AG08396 (cell line): ENCODE measurements around the gene GSTCD.
A peak's percentile ranks its signal among the peaks of the same experiment; 100 is the strongest.
"Not testable (repeated sequence)": the region's sequence is repeated elsewhere in the genome, so short reads cannot be mapped to it uniquely, and the experiment has no call there.

Experiments
- DNase-seq: peaks from one replicate; pipeline ENCODE4 v3.0.0; 2012; ENCODE audit warnings: low spot score, mixed read lengths

Gene GSTCD

DNA sequence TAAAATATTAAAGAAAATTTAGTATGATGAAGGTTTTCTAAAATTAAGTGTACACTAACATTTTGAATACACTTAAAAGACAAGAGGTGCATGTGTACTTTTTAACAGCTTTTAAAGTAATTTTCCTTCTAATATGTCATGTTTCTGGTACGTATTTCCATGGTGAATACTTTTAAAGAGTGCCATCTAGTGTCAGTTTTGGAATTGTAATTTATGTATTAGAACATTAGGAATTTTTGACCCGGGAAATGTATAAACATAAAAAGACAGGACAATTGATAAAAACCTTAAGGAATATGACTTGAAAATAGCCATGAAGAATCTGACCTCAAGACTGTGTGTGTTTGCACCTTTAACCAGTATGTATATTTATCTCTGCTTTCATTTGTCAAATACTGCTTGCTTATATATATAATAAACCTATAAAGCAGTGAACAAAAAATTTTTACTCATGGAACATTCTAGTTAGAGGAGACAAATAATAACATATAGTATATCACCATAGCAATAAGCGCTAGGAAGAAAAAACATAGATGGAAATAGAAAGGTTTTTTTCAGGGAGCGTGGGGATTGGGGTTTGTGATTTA is 7.2 kb downstream of the GSTCD start:
- DNase-seq = peak; percentile 27

DNA sequence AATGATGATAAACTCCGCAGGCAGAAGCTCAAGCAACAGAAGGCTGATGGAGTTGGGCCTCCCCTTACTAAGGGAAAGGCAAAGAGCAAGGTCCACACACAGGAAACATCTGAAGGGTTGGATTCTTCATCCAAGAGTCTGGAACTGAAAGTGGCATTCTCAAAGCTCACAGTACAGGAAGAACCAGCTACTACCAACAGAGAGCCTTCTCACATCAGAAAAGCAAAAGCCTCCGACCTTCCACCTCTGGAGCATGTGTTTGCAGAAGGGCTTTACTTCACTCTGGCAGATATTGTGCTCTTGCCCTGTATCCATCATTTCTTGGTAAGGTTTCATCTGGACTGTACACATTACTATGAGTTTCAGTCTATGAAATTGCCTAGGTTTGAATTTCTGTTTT is 10.6 kb downstream of the GSTCD start:
- no peak for DNase-seq

DNA sequence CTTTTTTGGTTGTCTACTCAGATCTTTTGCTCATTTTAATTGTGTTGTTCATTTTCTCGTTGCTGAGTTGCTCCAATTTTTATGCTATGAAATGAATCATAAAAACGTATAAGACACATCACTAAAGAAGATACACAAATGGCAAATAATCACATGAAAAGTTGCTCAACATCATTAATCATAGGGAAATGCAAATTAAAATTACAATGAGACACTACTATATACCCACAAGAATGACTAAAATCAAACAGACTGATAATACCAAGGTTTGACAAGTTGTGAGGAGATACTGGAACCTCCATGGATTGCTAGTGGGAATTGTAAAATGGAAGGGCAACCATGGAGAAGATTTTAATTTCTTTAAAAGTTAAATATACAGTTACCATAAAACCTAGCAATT is 17.0 kb downstream of the GSTCD start:
- no peak for DNase-seq

DNA sequence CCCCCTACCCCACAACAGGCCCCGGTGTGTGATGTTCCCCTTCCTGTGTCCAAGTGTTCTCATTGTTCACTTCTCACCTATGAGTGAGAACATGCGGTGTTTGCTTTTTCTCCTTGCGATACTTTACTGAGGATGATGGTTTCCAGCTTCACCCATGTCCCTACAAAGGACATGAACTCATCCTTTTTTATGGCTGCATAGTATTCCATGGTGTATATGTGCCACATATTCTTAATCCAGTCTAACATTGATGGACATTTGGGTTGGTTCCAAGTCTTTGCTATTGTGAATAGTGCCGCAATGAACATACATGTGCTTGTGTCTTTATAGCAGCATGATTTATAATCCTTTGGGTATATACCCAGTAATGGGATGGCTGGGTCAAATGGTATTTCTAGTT is 21.3 kb downstream of the GSTCD start:
- not testable (repeated sequence) for DNase-seq

DNA sequence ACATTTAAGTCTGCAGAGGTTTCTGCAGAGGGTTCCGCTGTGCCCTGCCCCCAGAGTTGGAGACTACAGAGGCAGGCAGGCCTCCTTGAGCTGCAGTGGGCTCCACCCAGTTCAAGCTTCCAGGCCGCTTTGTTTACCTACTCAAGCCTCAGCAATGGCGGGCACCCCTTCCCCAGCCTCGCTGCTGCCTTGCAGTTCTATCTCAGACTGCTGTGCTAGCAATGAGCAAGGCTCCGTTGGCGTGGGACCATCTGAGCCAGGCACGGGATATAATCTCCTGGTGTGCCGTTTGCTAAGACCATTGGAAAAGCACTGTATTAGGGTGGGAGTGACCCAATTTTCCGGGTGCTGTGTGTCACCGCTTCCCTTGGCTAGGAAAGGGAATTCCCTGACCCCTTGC is 26.6 kb downstream of the GSTCD start:
- DNase-seq = not testable (repeated sequence)

DNA sequence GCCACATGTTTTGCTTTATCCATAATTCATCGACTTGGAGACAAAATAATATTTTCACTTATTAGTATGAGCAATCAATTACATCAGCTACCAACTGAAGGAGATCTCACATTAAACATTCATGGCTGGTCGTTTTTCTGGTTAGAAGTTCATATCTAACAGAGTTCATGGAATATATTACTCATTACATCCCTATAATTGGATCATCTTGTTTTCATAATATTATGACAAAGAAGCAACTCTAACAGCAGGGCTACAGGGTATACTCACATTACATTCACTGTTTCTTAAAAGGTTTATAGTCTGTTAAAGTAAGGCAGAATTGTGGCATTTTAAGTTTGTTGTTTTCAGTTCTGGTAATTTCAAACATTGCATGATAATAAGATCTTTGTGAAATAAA is 33.0 kb downstream of the GSTCD start:
- DNase-seq = no peak

DNA sequence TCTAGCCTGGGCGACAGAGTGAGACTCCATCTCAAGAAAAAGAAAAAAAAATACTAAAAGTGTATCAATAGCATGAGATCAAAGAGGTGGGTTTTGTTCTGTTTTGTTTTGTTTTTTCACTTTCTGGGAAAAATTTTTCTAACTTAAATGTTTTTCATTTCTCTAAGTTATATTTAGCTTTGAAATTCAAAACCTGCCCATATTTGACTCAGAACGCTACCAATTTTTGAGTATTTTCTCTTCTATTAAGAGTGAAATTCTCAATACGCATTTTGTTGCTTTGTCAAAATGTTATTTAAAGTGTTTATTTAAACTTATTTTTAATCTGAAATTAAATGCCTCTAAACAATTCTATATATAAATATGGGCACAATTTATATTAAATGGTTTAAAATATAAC is 39.6 kb downstream of the GSTCD start:
- DNase-seq = no peak

DNA sequence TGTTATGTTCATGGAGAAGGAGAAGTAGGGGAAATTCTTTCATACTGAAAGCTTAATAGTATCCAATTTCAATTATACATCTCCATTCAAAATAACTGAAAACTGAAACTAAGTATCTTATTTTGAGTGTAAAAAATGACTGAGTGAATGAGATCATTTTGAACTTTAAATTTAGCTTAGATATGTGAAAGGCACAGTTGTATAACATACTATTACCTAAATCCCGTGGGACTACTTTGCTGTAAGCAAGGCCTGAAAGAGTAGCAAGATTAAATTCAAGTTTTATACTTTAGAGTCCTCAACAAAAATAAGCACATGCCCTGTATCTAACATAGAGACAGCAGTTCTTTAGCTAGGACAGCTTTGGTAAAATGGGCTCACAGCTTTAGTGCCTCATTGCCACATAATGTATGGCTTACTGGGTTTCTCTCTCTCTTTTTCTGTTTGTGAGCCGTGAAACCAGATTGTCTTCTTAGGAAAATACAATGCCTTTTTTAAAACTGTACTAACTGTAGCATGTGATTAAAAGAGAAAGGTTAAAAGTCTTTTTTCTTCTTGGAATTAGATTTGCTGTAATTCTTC is 43.2 kb downstream of the GSTCD start:
- DNase-seq = no peak

DNA sequence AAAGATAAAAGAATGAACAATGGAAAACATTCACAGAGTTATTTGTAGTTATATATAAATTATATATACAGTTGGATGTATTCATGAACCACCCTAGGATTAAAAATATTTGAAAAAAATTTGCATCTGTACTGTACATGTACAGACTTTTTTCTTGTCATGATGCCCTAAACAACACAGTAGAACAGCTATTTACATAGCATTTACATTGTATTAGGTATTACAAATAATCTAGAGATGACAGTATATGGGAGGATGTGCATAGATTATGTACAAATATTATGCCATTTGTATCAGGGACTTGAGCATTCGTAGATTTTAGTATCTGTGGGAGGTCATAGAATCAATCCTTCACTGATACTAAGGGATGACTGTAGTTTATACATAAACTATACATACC is 44.8 kb downstream of the GSTCD start:
- no peak for DNase-seq

DNA sequence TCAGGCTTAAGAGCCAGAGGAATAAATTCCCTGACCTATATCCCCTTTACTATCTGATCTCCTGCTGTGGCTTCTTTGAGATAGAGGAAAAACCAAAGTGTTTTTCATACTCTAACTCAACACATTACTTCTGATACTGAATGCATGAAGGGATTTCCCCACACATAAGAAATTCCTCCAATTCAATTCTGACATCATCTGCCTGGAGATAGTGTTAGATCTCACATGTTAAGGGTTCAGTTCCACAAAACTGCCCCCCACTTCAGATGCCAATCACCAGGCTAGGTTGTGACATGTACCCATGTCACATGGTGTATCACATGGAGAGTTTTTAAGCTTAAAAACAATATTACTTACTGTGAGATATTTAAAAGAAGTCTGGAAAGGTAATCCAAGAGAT is 46.8 kb downstream of the GSTCD start:
- no peak for DNase-seq

DNA sequence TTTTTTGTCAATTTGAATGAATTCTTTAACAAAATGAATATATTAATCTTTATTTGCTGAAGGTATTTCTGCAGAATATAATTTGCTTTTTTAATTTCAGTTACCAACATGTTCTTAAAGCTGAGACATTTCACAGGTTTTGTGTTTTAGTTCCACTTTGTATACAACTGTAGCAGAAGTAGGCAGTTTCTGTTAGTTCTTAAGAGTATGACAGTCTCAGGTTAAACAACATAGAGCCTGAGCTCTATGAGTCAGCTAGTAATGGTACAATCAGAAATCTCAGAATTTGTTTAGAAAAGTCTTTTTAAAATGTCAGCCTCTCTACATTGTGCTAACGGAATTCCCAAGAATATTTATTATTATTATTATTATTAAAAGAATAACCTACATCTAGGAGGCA is 50.4 kb downstream of the GSTCD start:
- no peak for DNase-seq

DNA sequence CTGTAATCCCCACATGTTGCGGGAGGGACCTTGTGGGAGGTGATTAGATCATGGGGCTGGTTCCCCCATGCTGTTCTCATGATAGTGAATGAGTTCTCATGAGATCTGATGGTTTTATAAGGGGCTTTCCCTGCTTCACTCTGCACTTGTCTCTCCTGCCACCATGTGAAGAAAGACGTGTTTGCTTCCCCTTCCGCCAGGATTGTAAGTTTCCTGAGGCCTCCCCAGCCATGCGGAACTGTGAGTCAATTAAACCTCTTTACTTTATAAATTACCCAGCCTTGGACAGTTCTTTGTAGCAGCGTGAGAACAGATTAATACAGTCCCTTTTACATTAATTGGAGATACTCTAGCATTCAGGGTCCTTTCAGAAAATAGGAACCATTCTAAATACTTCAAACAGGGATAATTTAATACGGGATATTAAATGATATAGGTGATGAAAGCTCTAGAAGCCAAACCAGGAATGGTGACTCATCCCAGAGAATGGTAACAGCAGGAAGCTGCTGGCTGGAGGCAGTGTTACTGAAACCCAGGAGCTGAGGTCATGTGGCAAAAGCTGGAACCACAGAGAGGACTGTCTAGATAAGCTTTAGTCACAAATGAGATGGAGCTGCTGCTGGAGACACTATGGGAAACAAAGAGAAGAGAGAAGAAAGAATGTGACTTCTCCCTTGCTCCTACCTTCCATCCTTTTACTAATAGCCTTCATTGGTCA is 57.3 kb downstream of the GSTCD start:
- DNase-seq = peak; percentile 65

DNA sequence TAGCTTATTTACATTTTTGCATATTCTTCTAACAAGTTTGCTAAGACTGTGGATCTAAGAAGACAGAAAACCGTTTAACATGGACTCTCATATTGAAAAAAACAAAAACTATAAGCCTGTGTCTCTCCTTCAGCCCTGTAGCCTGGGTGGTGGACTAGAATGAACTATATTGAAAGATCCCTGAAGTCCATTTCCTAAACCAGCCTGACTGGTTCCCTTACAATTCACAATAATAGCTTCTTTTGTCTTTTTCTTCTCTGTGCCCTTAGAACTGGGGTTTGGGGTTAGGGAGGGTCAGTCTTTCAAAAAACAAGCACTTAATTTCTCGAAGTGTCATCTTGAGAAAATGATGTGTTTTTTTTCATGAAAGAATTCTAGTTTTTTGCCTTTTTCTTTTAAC is 59.0 kb downstream of the GSTCD start:
- no peak for DNase-seq

DNA sequence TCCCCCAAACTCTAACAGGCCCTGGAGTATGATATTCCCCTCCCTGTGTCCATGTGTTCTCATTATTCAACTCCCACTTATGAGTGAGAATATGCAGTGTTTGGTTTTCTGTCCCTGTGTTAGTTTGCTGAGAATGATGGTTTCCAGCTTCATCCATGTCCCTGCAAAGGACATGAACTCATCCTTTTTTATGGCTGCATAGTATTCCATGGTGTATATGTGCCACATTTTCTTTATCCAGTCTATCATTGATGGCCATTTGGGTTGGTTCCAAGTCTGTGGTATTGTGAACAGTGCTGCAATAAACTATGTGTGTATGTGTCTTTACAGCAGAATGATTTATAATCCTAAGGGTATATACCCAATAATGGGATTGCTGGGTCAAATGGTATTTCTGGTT is 61.9 kb downstream of the GSTCD start:
- not testable (repeated sequence) for DNase-seq

DNA sequence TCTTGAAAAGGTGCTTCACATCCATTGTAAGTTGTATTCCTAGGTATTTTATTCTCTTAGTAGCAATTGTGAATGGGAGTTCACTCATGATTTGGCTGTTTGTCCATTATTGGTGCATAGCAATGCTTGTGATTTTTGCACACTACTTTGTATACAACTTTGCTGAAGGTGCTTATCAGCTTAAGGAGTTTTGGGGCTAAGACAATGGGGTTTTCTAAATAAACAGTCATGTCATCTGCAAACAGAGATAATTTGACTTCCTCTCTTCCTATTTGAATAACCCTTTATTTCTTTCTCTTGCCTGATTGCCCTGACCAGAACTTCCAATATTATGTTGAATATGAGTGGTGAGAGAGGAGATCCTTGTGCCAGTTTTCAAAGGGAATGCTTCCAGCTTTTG is 63.5 kb downstream of the GSTCD start:
- DNase-seq = not testable (repeated sequence)

DNA sequence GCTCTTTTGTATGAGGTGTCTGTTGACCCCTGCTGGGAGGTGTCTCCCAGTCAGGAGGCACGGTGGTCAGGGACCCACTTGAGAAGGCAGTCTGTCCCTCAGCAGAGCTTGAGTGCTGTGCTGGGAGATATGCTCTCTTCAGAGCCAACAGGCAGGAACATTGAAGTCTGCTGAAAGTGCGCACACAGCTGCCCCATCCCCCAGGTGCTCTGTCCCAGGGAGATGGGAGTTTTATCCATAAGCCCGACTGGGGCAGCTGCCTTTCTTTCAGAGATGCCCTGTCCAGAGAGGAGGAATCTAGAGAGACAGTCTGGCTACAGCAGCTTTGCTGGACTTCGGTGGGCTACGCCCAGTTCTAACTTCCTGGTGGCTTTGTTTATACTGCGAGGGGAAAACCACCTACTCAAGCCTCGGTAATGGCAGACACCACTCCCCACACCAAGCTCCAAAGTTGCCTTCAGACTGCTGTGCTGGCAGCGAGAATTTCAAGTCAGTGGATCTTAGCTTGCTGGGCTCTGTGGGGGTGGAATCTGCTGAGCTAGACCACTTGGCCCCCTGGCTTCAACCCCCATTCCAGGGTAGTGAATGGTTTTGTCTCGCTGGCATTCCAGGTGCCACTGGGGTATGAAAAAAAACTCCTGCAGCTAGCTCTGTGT is 67.3 kb downstream of the GSTCD start:
- DNase-seq = not testable (repeated sequence)

DNA sequence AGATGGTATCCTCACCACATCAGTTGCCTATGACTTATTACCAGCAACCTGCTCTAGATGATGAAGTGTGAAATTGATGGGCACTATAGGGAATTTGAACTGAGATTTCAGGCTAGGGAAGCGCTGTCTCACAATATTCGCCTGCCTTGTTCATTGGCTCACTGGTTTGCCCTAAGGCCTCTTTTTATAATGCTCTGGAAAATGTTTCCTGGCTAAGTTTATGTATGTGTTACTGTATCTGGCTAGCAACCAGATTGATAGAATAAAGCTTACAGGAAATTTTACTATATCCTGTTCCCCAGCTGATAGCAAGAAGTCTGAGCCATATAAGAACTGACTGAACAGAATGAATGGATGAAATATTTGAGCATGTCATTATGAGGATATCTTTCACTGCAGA is 71.6 kb downstream of the GSTCD start:
- no peak for DNase-seq

DNA sequence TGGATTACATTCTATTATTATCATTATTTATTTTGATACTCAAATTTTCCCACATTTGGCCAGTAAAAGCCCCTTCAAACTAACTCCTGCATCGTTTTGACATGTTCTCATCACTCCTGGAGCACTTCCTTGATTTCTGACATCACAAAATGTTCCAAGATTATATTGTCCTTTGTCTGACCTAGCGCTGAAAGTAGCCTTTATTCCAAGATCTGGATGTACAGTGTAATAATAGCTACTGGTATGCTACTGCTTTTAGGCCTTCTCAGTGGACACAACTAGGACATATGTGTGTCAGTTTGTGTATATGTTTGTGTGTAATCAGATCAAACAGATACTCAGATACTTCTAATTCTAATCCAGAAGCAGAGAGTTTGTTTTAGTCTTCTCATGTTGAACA is 76.2 kb downstream of the GSTCD start:
- no peak for DNase-seq

DNA sequence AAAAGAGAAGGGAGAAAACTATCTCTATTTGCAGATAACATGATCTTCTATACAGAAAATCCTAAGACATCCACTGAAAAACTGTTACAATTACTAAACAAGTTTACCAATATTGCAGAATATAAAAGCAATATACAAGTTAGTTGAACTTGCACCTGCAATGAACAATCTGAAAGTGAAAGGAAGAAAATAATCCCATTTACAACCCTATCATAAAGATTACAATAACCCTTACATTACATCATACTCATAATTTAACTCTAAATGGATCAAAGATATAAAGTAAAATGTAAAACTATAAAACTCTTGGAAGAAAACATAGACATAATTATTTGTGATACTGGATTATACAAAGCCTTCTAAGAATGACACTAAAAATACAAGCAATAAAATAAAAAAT is 77.2 kb downstream of the GSTCD start:
- no peak for DNase-seq

DNA sequence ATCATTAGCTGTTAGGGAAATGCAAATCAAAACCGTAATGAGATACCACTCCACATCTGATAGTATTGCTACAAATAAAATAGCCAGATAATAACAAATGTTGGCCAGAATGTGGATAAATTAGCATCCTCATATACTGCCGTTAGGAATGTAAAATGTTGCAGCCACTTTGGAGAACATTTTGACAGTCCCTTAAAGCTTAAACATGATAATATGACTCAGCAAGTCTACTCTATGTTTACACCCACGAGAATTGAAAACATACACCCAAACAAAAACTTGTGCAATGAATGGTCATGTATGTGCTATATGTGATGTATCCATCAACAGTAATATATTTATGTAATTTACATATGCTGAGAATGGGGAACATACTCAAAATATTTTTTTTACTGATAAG is 78.2 kb downstream of the GSTCD start:
- no peak for DNase-seq

DNA sequence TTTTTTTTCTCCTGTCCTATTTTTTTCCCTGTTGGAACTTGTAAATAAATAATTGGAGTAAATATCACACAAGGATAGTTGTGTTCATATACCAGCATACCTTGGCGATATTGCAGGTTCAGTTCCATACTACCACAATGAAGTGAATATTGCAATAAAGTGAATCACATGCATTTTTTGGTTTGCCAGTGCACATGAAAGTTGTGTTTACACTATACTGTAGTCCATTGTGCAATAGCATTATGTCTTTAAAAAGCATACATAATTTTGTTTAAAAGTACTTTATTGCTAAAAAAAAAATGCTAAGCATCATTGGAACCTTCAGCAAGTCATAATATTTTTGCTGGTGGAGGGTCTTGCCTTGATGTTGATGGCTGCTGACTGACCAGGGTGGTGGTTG is 88.6 kb downstream of the GSTCD start:
- no peak for DNase-seq

DNA sequence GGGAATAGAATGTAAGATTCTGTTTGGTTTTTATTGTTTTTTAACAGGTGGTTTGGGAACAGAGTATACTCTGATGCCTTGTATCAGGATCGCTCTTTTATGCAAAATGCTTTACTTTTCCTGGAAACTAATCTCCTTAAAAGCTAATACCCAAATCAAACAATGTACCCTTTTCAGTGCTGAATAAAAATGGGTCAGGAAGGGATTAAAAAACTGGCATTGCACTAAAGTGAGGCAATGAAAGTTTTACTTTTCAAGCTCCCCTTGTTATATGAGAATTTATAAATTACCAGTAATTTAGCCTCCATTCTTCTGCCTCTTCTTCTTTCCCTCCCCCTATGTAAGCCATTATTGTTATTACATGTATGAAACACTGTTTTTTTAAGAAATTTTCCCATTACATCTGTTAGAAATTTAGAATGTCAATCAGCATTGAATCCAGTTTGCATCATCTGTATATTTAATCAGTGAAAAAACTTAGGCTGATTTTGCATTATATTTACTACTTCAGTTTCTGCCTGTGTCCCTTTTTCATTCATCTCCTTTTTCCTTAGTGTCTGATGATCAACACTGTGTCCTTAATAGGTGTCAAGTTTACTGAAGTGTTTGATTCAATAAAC is 97.0 kb downstream of the GSTCD start:
- no peak for DNase-seq

DNA sequence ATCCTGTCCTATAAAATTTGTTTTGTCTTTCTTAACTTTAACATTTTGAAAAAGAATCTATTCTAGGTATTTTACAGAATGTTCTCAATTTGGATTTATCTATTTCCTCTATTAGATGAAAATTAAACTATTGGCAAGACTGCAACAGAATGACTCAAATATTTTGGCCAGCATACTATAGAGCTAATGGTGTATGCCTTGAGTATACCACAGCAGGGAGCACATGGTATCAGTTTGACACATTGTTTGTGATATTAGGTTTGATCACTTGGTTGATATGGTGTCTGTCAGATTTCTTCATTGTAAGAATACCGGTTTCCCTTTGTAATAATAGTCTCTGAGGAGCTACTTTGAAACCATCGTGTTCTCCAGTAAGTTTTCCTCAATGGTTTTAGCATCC is 98.9 kb downstream of the GSTCD start:
- DNase-seq = no peak
